Astrocyte of the spinal cord (primary cell): ENCODE results near the gene CSTA.

Experiments
- DNase-seq: peaks from one replicate; pipeline ENCODE4 v3.0.0; 2011; ENCODE audit warnings: low read depth, low spot score
- H3K4me3 ChIP-seq: 2 replicates; pipeline ENCODE4 v1.5.1; 2011; ENCODE audit warnings: low read depth, mild to moderate bottlenecking, low read length, moderate library complexity
- CTCF ChIP-seq: IDR thresholded peaks from 2 replicates; pipeline ENCODE4 v1.5.1; 2012; ENCODE audit warnings: low read depth, mild to moderate bottlenecking, low read length, inconsistent platforms
- in situ Hi-C: cut with HindIII; loops from 2 replicates; pipeline ENCODE4 v1.10.0; 2017; ENCODE audit warnings: low sequenced_read_pairs

The CSTA gene

GRCh38 chr3:122315619-122316018 lies 9.4 kb upstream of the CSTA start:
- in situ Hi-C loops = no loop called here
- H3K4me3 ChIP-seq = no peak overlapping the region
- TF ChIP-seq CTCF = no peak
- DNase-seq = no peak

- TF ChIP-seq CTCF = no peak
- no peak overlapping the region for H3K4me3 ChIP-seq
- in situ Hi-C loops = no loop called here
- no peak for DNase-seq
Observed at GRCh38 chr3:122316368-122316767, 8.7 kb upstream of the CSTA start.

GRCh38 chr3:122318620-122319019 lies 6.4 kb upstream of the CSTA start:
- H3K4me3 ChIP-seq = no peak overlapping the region
- no peak for TF ChIP-seq CTCF
- no peak for DNase-seq
- in situ Hi-C loops = no loop called here

GRCh38 chr3:122322095-122323075 lies 2.7 kb upstream of the CSTA start:
- no peak overlapping the region for H3K4me3 ChIP-seq
- DNase-seq = no peak
- no peak for TF ChIP-seq CTCF
- in situ Hi-C loops = no loop called here

GRCh38 chr3:122325769-122326168 lies 721 bp downstream of the CSTA start:
- DNase-seq = no peak
- no peak for TF ChIP-seq CTCF
- no peak overlapping the region for H3K4me3 ChIP-seq
- in situ Hi-C loops = no loop called here

- H3K4me3 ChIP-seq = no peak overlapping the region
- no peak for TF ChIP-seq CTCF
- DNase-seq = no peak
- in situ Hi-C loops = no loop called here
Observed at GRCh38 chr3:122331886-122332285, 6.8 kb downstream of the CSTA start.
